A673 (cell line): ENCODE measurements around the gene VPS8. TPM values are rescaled to one million over a fixed set of nuclear protein-coding genes. Genes with fewer than 3 reads are reported as not detected.

Source experiments
- BruUV-seq: library from RNA; stranded (reverse); fragments of 400-500 nt; replicated peaks from 2 replicates; lab custom pipeline; 2021; lab: Mats Ljungman, UMichigan
- CTCF ChIA-PET: fragments of 300-600 bp; sonication (Branson Sonifier 250); formaldehyde crosslinking; loops from one replicate; lab custom pipeline; 2022; ENCODE audit warnings: antibody characterized with exemption; lab: Charles Lee
- POLR2A ChIA-PET: fragments of 300-600 bp; sonication (Branson Sonifier 250); formaldehyde crosslinking; loops from one replicate; lab custom pipeline; 2022; ENCODE audit warnings: antibody characterized with exemption; ENCODE audit not compliant: low non-redundant PET; lab: Charles Lee
- DNase-seq: peaks from one replicate; pipeline ENCODE4 v3.0.0-alpha.2; 2015; ENCODE audit warnings: low spot score
- H3K27ac ChIP-seq: fragments of 200-600 bp; sonication (generic); 2 replicates; pipeline ENCODE4 v1.5.1; 2016; ENCODE audit warnings: mixed run types, low read depth, mild to moderate bottlenecking, mixed read lengths, antibody characterized with exemption, low read length; ENCODE audit not compliant: poor library complexity, severe bottlenecking
- H3K27me3 ChIP-seq: fragments of 200-600 bp; sonication (generic); replicated peaks from 2 replicates; pipeline ENCODE4 v1.6.1; 2017; ENCODE audit warnings: mixed run types, low read depth, mild to moderate bottlenecking, mixed read lengths, antibody characterized with exemption, low read length; ENCODE audit not compliant: insufficient read depth, poor library complexity
- H3K36me3 ChIP-seq: fragments of 200-600 bp; sonication (generic); 2 replicates; pipeline ENCODE4 v1.6.1; 2016; ENCODE audit warnings: mixed run types, mild to moderate bottlenecking, mixed read lengths, antibody characterized with exemption, low read length; ENCODE audit not compliant: insufficient read depth, poor library complexity, severe bottlenecking
- H3K4me1 ChIP-seq: fragments of 200-600 bp; sonication (generic); 2 replicates; pipeline ENCODE4 v1.6.1; 2017; ENCODE audit warnings: mixed run types, mild to moderate bottlenecking, mixed read lengths, antibody characterized with exemption, low read length; ENCODE audit not compliant: insufficient read depth, poor library complexity, severe bottlenecking
- H3K4me3 ChIP-seq: fragments of 200-600 bp; sonication (generic); 2 replicates; pipeline ENCODE4 v1.5.1; 2016; ENCODE audit warnings: low read depth, mixed run types, mild to moderate bottlenecking, mixed read lengths, low read length; ENCODE audit not compliant: poor library complexity, severe bottlenecking
- H3K9me3 ChIP-seq: fragments of 200-600 bp; sonication (generic); 2 replicates; pipeline ENCODE4 v1.6.1; 2016; ENCODE audit warnings: mixed run types, low read depth, mild to moderate bottlenecking, mixed read lengths, antibody characterized with exemption, low read length; ENCODE audit not compliant: poor library complexity, severe bottlenecking
- EZH2 ChIP-seq: fragments of 200-600 bp; sonication (generic); IDR thresholded peaks from 2 replicates; pipeline ENCODE4 v1.6.1; 2017; ENCODE audit warnings: borderline replicate concordance, low read depth, mild to moderate bottlenecking, mixed read lengths, antibody characterized with exemption, low read length; ENCODE audit not compliant: poor library complexity, severe bottlenecking
- intact Hi-C: fragments of 100-400 bp; cut with micrococcal nuclease; formaldehyde crosslinking; loops from one replicate; pipeline ENCODE4 v1.10.0; 2022; ENCODE audit not compliant: unreplicated experiment
- total RNA-seq: library from RNA; stranded (reverse); gene quantifications from 2 replicates; pipeline ENCODE4 v1.2.3, GENCODE V29; 2021
- TF ChIP-seq, protein P1 (sequence below): fragments of 300-800, 200-600 bp; sonication (generic); conservative IDR thresholded peaks from 2 replicates; pipeline ENCODE4 v1.5.1; 2017; ENCODE audit warnings: low read depth, mild to moderate bottlenecking, antibody characterized with exemption, low read length, moderate library complexity, mixed read lengths

Gene VPS8
- total RNA-seq, 1 experiment from 2014 or later: 42.3 TPM

DNA sequence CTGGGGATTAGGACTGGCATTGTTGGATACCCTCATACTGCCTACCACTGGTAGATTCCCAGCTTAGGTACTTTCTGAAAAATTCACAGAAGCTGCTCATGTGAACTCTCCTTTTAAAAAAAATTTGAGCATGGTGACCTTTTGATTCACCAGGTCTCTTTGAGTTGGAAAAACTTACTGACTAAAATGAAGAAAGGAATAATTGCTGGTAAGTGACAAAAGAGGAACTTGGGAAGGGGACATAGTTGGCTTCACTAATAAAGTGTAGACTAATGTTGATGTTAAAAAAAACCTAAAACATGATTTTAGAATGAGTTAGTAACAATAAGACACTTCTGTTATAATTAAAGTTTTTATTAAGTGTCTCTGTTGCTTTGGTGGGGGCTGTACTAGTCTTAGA, 8.6 kb downstream of the VPS8 start:
- no peaks in the 10 kb centered on the region for H3K36me3 ChIP-seq
- BruUV-seq: no TSS peak
- ChIA-PET POLR2A (no interaction called here), CTCF (interaction anchor here (0.6 kb wide), 1 partner anchor 20 kb away, joined by 5 read pairs; no protein-coding TSS in a partner anchor)
- no peak overlapping the region for H3K27ac ChIP-seq
- H3K4me3 ChIP-seq: no peak overlapping the region
- H3K9me3 ChIP-seq: no peaks in the 10 kb centered on the region
- H3K4me1 ChIP-seq: no peaks in the 10 kb centered on the region
- intact Hi-C loops: no loop called here
- DNase-seq: no peak
- no peaks in the 10 kb centered on the region for H3K27me3 ChIP-seq
- TF ChIP-seq, protein P1, sequence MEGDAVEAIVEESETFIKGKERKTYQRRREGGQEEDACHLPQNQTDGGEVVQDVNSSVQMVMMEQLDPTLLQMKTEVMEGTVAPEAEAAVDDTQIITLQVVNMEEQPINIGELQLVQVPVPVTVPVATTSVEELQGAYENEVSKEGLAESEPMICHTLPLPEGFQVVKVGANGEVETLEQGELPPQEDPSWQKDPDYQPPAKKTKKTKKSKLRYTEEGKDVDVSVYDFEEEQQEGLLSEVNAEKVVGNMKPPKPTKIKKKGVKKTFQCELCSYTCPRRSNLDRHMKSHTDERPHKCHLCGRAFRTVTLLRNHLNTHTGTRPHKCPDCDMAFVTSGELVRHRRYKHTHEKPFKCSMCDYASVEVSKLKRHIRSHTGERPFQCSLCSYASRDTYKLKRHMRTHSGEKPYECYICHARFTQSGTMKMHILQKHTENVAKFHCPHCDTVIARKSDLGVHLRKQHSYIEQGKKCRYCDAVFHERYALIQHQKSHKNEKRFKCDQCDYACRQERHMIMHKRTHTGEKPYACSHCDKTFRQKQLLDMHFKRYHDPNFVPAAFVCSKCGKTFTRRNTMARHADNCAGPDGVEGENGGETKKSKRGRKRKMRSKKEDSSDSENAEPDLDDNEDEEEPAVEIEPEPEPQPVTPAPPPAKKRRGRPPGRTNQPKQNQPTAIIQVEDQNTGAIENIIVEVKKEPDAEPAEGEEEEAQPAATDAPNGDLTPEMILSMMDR: no peak
- TF ChIP-seq EZH2: no peak

DNA sequence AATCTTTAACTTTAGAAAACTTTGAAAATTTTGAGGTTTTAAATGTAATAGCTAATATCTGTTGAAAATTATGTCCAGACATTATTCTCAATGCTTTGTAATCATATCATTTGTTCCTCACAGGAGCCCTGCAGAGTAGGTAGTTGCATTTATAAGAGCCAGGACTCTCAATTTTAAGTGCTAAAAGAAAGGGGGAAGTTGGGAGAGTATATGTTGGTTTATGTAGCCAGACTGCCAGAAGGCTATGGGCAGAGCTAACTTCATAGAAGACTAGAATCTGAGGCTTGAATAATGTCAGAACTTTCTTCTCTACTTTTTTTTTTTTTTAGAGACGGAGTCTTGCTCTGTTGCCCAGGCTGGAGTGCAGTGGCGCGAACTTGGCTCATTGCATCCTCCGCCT, 9.1 kb downstream of the VPS8 start:
- DNase-seq: no peak
- no peaks in the 10 kb centered on the region for H3K4me1 ChIP-seq
- BruUV-seq: no TSS peak
- TF ChIP-seq, protein P1: no peak
- TF ChIP-seq EZH2: no peak
- intact Hi-C loops: no loop called here
- H3K4me3 ChIP-seq: no peak overlapping the region
- no peaks in the 10 kb centered on the region for H3K9me3 ChIP-seq
- H3K27me3 ChIP-seq: no peaks in the 10 kb centered on the region
- POLR2A ChIA-PET: no interaction called here
- CTCF ChIA-PET: interaction anchor here (0.6 kb wide), 1 partner anchor 21 kb away, joined by 5 read pairs; no protein-coding TSS in a partner anchor
- no peak overlapping the region for H3K27ac ChIP-seq
- H3K36me3 ChIP-seq: no peaks in the 10 kb centered on the region

DNA sequence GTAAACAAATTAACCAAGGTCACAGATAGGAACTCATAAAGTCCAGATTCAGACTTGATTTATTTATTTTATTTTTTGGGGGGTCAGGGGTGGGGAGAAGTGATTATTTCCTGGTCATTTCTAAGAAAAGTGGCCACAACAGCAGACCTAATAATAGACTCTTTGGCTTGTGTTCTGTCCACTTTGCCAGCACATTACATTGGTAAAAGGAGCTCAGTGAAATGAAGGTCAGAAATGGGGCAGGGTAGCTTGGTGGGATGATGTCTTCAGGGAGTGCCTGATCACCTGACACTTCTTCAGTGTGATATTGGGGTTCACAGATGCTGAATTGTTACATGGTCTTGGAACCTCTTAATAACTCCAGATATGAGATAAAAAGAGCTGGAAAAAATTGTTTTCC, 10.1 kb downstream of the VPS8 start:
- Histone ChIP-seq H3K36me3 (no peaks in the 10 kb centered on the region), H3K27me3 (no peaks in the 10 kb centered on the region), H3K4me1 (no peaks in the 10 kb centered on the region), H3K4me3 (no peak overlapping the region), H3K27ac (no peak overlapping the region), H3K9me3 (no peaks in the 10 kb centered on the region)
- POLR2A ChIA-PET: no interaction called here
- DNase-seq: no peak
- intact Hi-C loops: no loop called here
- TF ChIP-seq, protein P1: no peak
- CTCF ChIA-PET: no interaction called here
- BruUV-seq: no TSS peak
